B cell (primary cell): Measurements from ENCODE around the gene APRT. TPM values are rescaled to one million over a fixed set of nuclear protein-coding genes. Genes with fewer than 3 reads are reported as not detected.

ENCODE experiments used
- ATAC-seq: fragments of 200-7000 bp; cut with Tn5 transposase; one replicate; pipeline ENCODE4 v1.10.0; 2021; ENCODE audit warnings: low read depth, mild to moderate bottlenecking, moderate number of reproducible peaks, moderate library complexity
- CTCF ChIA-PET: fragments of 350-600 bp; sonication (Branson Sonifier 250); formaldehyde crosslinking; loops from one replicate; lab custom pipeline; 2021; ENCODE audit warnings: antibody characterized with exemption, inconsistent platforms; lab: Charles Lee
- POLR2A ChIA-PET: fragments of 350-600 bp; sonication (Branson Sonifier 250); formaldehyde crosslinking; loops from one replicate; lab custom pipeline; 2021; ENCODE audit warnings: antibody characterized with exemption; lab: Charles Lee
- DNase-seq: peaks from one replicate; pipeline ENCODE4 v3.0.0; 2013
- H2AFZ ChIP-seq: 2 replicates; pipeline ENCODE4 v1.6.1; 2012; ENCODE audit warnings: mild to moderate bottlenecking, low read depth, low read length; ENCODE audit not compliant: insufficient read depth, poor library complexity, severe bottlenecking
- H3K27ac ChIP-seq, 2 donors: 1 replicate in 1 of 2; 2 replicates in 1 of 2; pipeline ENCODE4 v1.5.1; 2012 to 2013; ENCODE audit warnings: low read length in 2 of 2, mild to moderate bottlenecking in 2 of 2, moderate library complexity in 1 of 2
- H3K27me3 ChIP-seq, 4 experiments: fragments of 200-600 bp in 1 of 4; sonication (generic) in 1 of 4; replicated peaks in 1 of 4; 1 replicate in 2 of 4; 2 replicates in 2 of 4; pipeline versions ENCODE4 v1.6.1 to v1.7.0; 2013 to 2016; ENCODE audit warnings: low read length in 3 of 4, mild to moderate bottlenecking in 2 of 4, mixed read lengths in 1 of 4, moderate library complexity in 1 of 4; ENCODE audit not compliant: insufficient read depth in 4 of 4, control insufficient read depth in 3 of 4; ENCODE audit errors: control extremely low read depth in 1 of 4
- H3K36me3 ChIP-seq, 2 experiments: replicated peaks in 1 of 2; 1 replicate in 1 of 2; 2 replicates in 1 of 2; pipeline versions ENCODE4 v1.6.1 to v1.7.1; 2013; ENCODE audit warnings: low read length in 1 of 2; ENCODE audit not compliant: insufficient read depth in 2 of 2, control insufficient read depth in 1 of 2; ENCODE audit errors: control extremely low read depth in 1 of 2, extremely low read depth in 1 of 2
- H3K4me1 ChIP-seq, 2 donors: fragments of 200-600 bp in 1 of 2; sonication (generic) in 1 of 2; 1 replicate in 1 of 2; 2 replicates in 1 of 2; pipeline versions ENCODE4 v1.5.1 to v1.6.1; 2013 to 2017; ENCODE audit warnings: low read length in 2 of 2; ENCODE audit not compliant: control insufficient read depth in 2 of 2, insufficient read depth in 2 of 2
- H3K4me2 ChIP-seq: replicated peaks from 2 replicates; pipeline ENCODE3; 2012; ENCODE audit warnings: mild to moderate bottlenecking, low read depth, low read length; ENCODE audit not compliant: poor library complexity, severe bottlenecking
- H3K4me3 ChIP-seq, 5 experiments: fragments of 200-600 bp in 1 of 5; sonication (generic) in 1 of 5; 1 replicate in 3 of 5; 2 replicates in 2 of 5; pipeline versions ENCODE4 v1.5.1 to v1.7.0; 2011 to 2016; ENCODE audit warnings: low read length in 4 of 5, mild to moderate bottlenecking in 4 of 5, low read depth in 2 of 5, control low read depth in 1 of 5, moderate library complexity in 1 of 5; ENCODE audit not compliant: insufficient read depth in 1 of 5; ENCODE audit errors: control extremely low read depth in 1 of 5, extremely low read depth in 1 of 5
- H3K79me2 ChIP-seq: fragments of 200-600 bp; sonication (generic); one replicate; pipeline ENCODE4 v1.6.0; 2016; ENCODE audit warnings: low read length; ENCODE audit not compliant: control insufficient read depth, insufficient read depth
- H3K9ac ChIP-seq: fragments of 200-600 bp; sonication (generic); 2 replicates; pipeline ENCODE4 v1.6.1; 2017; ENCODE audit warnings: mild to moderate bottlenecking, low read length, moderate library complexity
- H3K9me3 ChIP-seq, 3 donors: one replicate each; pipeline versions ENCODE4 v1.6.1 to v1.7.1; 2013; ENCODE audit warnings: low read length in 2 of 3; ENCODE audit not compliant: control insufficient read depth in 2 of 3, insufficient read depth in 1 of 3; ENCODE audit errors: control extremely low read depth in 1 of 3
- H4K20me1 ChIP-seq: 2 replicates; pipeline ENCODE4 v1.6.0; 2012; ENCODE audit warnings: mild to moderate bottlenecking, low read length; ENCODE audit not compliant: insufficient read depth, control insufficient read depth, poor library complexity, severe bottlenecking
- H3K27ac Mint-ChIP-seq: one replicate; pipeline ENCODE4 v1.8.0; 2021; ENCODE audit warnings: mixed read lengths
- H3K27me3 Mint-ChIP-seq: one replicate; pipeline ENCODE4 v1.8.0; 2021; ENCODE audit warnings: mixed read lengths
- H3K4me1 Mint-ChIP-seq: one replicate; pipeline ENCODE4 v1.8.0; 2021; ENCODE audit warnings: mixed read lengths
- H3K4me3 Mint-ChIP-seq: one replicate; pipeline ENCODE4 v1.8.0; 2021; ENCODE audit warnings: mixed read lengths
- H3K9me3 Mint-ChIP-seq: one replicate; pipeline ENCODE4 v1.8.0; 2022; ENCODE audit warnings: mixed read lengths; ENCODE audit not compliant: insufficient read depth
- CTCF ChIP-seq: fragments of 200-600 bp; IDR thresholded peaks from one replicate; pipeline ENCODE4 v1.8.0; 2022; ENCODE audit warnings: antibody characterized with exemption, mild to moderate bottlenecking
- EZH2 ChIP-seq: IDR thresholded peaks from 2 replicates; pipeline ENCODE4 v1.6.1; 2012; ENCODE audit warnings: borderline replicate concordance, low read depth, mild to moderate bottlenecking, moderate library complexity, low read length; ENCODE audit not compliant: insufficient read depth, poor library complexity, severe bottlenecking
- WGBS: methylation state at CpG from one replicate; pipeline ENCODE4 v1.1.5; 2013; ENCODE audit warnings: missing lambda C conversion rate; ENCODE audit not compliant: insufficient coverage; 5-methylcytosine and 5-hydroxymethylcytosine counted together
- intact Hi-C: fragments of 100-400 bp; cut with micrococcal nuclease; formaldehyde crosslinking; loops from one replicate; pipeline ENCODE4 v1.10.0; 2022
- polyA plus RNA-seq: library from polyadenylated mRNA; depleted of rRNA; stranded (reverse); fragments of >200 nt; gene quantifications from 2 replicates; pipeline ENCODE4 v1.2.3, GENCODE V29; 2012
- total RNA-seq, 2 donors: library from RNA; stranded (reverse); fragments of 120-200 nt in 1 of 2; gene quantifications; 1 replicate in 1 of 2; 2 replicates in 1 of 2; pipeline versions ENCODE4 v1.2.3 to v1.2.4, GENCODE V29; 2013 to 2022

The APRT gene
- total and polyA plus RNA-seq, 2 donors (not counting 1 experiment from before 2014, with no cell fraction given) = 124 to 161 TPM

GRCh38 chr16:88838566-88838965 is 26.8 kb upstream of the APRT start:
- Mint-ChIP-seq H3K4me3 (no peak overlapping the region), H3K27ac (no peak overlapping the region), H3K9me3 (no peaks in the 10 kb centered on the region), H3K27me3 (no peaks in the 10 kb centered on the region), H3K4me1 (peaks cover 1% of the 10 kb centered on the region)
- H3K9me3 ChIP-seq = no peaks in the 10 kb centered on the region
- TF ChIP-seq EZH2 = no peak
- no peak for TF ChIP-seq CTCF
- WGBS = 96% methylated on average over 18 of the region's 19 CpGs
- H3K4me1 ChIP-seq = no peaks in the 10 kb centered on the region
- H2AFZ ChIP-seq = no peak overlapping the region
- ChIA-PET CTCF (interaction anchor here (1.1 to 1.2 kb wide), 2 partner anchors 19 to 101 kb away, joined by 3 read pairs; no protein-coding TSS in a partner anchor), POLR2A (no interaction called here)
- H3K27ac ChIP-seq = no peak overlapping the region
- H3K4me2 ChIP-seq = no peak overlapping the region
- no peak overlapping the region for H3K9ac ChIP-seq
- ATAC-seq = no peak
- H4K20me1 ChIP-seq = peaks cover 7% of the 10 kb centered on the region
- no peak for DNase-seq
- H3K79me2 ChIP-seq = peaks cover 12% of the 10 kb centered on the region
- intact Hi-C loops = no loop called here
- H3K4me3 ChIP-seq = no peak overlapping the region
- H3K27me3 ChIP-seq = no peaks in the 10 kb centered on the region
- peaks cover 0 to 14% of the 10 kb centered on the region in 2 experiments for H3K36me3 ChIP-seq

GRCh38 chr16:88837806-88838205 is 26.1 kb upstream of the APRT start:
- ChIA-PET CTCF (no interaction called here), POLR2A (no interaction called here)
- TF ChIP-seq EZH2 (no peak), CTCF (no peak)
- no peak overlapping the region for H3K4me3 ChIP-seq
- no peak overlapping the region for H3K27ac ChIP-seq
- Mint-ChIP-seq H3K4me1 (peaks cover 2% of the 10 kb centered on the region), H3K4me3 (no peak overlapping the region), H3K27me3 (no peaks in the 10 kb centered on the region), H3K9me3 (no peaks in the 10 kb centered on the region), H3K27ac (no peak overlapping the region)
- no peak overlapping the region for H3K9ac ChIP-seq
- DNase-seq (no peak), ATAC-seq (no peak)
- 87% methylated on average over 20 of the region's 20 CpGs for WGBS
- peaks cover 7% of the 10 kb centered on the region for H4K20me1 ChIP-seq
- no peak overlapping the region for H2AFZ ChIP-seq
- H3K9me3 ChIP-seq = no peaks in the 10 kb centered on the region
- H3K4me2 ChIP-seq = no peak overlapping the region
- H3K4me1 ChIP-seq = no peaks in the 10 kb centered on the region
- no peaks in the 10 kb centered on the region for H3K27me3 ChIP-seq
- intact Hi-C loops = no loop called here
- peaks cover 6% of the 10 kb centered on the region for H3K79me2 ChIP-seq
- peaks cover 0 to 14% of the 10 kb centered on the region in 2 experiments for H3K36me3 ChIP-seq
